CD1c-positive myeloid dendritic cell (primary cell): ENCODE measurements around the gene BTBD19.
"Not testable (repeated sequence)": the region's sequence is repeated elsewhere in the genome, so short reads cannot be mapped to it uniquely, and the experiment has no call there.

Source experiments
- DNase-seq: peaks from one replicate; pipeline ENCODE4 v3.0.0-alpha.2; 2016; ENCODE audit errors: extremely low spot score

Gene BTBD19

DNA sequence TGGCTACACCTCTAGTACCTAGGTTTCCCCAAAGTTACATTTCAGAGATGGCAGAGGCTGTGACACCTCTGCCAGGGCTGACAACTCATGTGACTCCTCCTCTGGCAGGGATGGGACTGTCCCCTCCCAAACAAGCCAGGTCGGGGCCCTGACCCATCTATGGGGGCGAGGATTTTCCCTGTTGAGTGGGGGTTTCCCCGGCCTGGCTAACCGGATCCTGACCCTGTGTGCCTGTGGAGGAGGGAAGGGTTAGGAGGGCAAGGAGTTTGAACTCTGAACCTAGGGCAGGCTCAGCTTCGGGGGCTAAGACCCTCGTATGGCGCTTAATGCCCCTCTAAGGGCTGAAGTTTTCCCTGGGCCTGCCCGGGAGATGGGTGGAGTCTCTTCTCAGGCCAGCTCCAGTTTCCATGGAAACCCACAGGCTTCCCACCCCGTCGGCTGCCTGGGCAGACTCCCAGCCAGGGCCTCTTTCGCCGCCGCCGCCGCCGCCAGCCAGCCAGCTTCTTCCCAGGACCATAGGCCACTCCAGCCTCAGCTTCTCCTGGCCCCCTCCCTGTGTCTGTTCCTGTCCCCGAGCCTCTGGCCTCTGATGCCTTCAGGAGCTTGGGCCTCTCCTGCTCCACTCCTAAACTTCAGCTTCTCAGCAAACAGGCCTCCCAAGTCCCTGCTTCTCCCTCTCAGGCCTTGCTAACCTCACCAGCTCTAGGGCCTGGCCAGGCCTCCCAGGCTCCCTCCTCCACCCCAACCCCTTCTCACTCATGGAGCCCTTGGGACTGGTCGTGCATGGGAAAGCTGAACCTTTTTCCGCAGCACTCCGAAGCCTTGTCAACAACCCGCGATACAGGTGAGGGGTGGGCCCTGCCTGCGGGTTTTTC, at the start of gene BTBD19:
TSS of gene BTBD19 (plus strand) at position 461 of the 875 bp plus-strand sequence. CDS start at position 759, 298 bp downstream.
- no peak for DNase-seq

DNA sequence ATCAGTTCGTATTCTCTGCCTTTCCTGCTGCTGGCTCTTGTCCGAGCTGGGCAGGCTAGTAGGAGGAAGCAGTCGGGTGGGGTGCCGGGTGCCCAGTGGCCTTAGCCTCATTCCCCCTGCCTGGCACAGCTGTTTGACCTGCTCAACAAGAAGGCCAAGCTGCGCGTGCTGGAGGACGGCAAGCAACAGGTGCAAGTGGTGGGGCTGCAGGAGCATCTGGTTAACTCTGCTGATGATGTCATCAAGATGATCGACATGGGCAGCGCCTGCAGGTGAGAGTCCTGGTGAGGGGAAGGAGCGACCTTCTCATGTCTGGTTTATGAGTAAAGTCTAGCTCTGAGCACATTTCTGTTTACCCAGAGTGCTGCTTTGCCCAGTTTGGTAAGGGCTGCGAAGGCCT, 49.2 kb upstream of the BTBD19 start:
- no peak for DNase-seq

- no peak for DNase-seq
These were observed 47.4 kb upstream of the BTBD19 start for GRCh38 chr1:44760876-44761275.

DNA sequence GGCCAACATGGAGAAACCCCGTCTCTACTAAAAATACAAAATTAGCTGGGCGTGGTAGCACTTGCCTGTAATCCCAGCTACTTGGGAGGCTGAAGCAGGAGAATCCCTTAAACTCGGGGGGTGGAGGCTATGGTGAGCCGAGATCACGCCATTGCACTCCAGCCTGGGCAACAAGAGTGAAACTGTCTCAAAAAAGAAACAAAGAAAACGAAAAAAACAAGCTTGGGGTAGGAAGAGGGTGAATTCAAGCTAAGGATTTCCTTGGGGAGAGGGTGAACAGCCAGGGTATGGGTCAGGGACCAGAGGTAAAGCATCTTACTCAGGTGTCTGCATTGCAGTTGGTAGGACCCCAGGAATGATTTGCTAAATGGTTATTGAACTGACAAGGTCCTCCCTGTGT, 41.9 kb upstream of the BTBD19 start:
- DNase-seq = not testable (repeated sequence)

- DNase-seq = peak; percentile 96
These were observed 33.0 kb upstream of the BTBD19 start, which contains the start of gene RPS8 for GRCh38 chr1:44775078-44775929. RPS8 (plus strand) TSS chr1:44775540; CDS start chr1:44775597, 57 bp downstream.

GRCh38 chr1:44775930-44776729, 32.2 kb upstream of the BTBD19 start:
- peak; percentile 35 for DNase-seq

DNA sequence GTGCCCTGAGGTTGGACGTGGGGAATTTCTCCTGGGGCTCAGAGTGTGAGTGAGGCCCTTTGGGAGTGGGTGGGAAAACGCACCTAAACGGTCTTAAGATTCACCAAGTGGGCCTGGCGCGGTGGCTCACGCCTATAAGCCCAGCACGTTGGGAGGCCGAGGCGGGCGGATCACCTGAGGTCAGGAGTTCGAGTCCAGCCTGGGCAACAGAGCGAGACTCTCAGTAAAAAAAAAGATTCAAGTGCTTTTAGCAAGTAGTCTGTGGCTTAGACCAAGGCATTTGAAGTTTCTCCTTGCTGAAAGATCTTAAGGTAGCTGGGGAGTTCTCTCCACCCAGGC, 31.6 kb upstream of the BTBD19 start:
- DNase-seq = no peak

DNA sequence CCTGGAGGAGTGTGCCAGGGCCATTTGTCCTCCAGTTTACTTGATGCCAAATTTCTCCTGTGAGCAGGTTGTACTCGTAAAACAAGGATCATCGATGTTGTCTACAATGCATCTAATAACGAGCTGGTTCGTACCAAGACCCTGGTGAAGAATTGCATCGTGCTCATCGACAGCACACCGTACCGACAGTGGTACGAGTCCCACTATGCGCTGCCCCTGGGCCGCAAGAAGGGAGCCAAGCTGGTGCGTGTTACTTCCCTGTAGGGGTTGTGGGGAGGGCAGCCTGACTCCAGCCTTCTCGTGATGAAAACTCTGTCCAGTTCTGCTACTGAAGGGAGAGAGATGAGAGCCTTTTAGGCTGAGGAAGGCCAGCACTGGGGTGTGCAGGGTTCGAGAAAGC, 30.8 kb upstream of the BTBD19 start:
- DNase-seq = peak; percentile 35

- DNase-seq = peak; percentile 88
These were observed 30.2 kb upstream of the BTBD19 start for GRCh38 chr1:44777969-44778635.

GRCh38 chr1:44778705-44779576, 29.4 kb upstream of the BTBD19 start:
- no peak for DNase-seq

DNA sequence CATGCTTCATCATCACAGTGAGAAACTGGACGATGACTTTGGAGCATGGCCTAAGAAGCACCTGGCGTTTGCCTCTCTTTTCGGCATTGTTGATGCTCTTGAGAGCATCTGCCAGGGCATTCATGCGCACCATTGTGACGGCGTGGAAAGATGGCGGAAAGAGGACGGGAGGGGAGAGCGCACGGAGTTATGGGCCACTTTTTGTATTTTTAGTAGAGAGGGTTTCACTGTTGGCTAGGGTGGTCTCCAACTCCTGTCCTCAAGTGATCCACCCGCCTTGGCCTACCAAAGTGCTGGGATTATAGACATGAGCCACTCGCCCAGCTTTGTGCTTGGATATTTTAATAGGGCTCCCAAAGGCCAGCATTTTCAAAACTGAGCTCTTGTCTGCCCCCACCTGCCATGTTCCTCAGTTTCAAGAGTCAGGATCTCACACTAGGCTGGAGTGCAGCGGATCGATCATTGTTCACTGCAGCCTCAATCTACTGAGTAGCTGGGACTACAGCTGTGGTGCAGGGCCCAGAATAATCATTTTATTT, 27.7 kb upstream of the BTBD19 start:
- no peak for DNase-seq

DNA sequence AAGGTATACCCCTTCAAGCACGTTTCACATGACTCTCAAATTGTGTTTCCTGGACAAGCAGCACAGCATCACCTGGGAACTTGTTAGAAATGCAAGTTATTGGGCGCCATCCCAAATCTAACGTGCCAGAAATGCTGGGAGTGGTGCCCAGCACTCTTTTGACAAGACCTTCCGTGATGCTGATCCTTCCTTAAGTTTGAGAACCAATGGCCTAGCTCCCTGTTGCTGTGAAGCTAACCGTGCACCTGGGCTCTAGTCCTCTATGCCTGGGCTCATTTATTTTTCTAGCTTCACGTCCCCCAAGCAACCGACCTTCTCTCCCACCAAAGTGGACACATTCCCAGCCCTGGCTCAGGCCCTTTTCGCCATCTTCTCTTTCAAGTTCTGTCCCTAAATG, 24.6 kb upstream of the BTBD19 start:
- DNase-seq = no peak

- no peak for DNase-seq
These were observed 24.0 kb upstream of the BTBD19 start for GRCh38 chr1:44784094-44785028.

GRCh38 chr1:44785029-44785380, 23.3 kb upstream of the BTBD19 start:
- no peak for DNase-seq

GRCh38 chr1:44785501-44786137, 22.7 kb upstream of the BTBD19 start:
- no peak for DNase-seq

DNA sequence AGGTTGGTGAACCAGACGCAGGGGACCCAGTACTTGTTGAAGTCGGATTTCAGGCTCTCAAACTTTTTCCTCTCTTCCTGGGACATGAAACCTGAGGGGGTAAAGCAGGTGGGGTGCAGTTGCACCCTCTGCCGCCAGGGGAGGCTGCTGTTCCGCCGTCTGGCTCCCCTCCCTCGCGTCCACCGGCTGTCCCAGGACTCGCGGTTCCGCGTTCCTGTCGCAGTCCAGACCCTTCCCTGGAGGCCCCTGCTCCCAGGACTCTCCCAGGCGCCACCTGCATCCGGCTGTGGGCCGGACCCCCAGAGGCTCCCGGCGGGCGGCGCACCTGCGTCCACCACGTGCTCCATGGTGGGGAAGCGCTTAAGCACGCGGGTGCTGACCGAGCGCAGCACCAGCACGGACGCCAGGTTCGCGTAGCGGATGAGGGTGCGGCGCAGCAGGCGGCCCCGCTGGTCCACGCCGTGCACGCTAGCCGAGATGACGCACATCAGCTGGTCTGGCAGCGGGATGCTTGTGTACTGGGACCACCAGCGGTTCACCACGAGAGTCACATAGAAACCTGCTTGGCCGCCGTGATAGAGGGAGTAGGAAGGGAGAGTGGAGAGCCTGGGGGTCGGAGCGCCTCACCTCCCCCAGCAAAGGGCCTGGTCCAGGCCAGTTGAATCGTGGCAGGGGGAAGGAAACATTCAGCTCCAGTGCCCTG, 22.0 kb upstream of the BTBD19 start:
- DNase-seq = peak; percentile 81

GRCh38 chr1:44786841-44787426, 21.4 kb upstream of the BTBD19 start:
- no peak for DNase-seq

DNA sequence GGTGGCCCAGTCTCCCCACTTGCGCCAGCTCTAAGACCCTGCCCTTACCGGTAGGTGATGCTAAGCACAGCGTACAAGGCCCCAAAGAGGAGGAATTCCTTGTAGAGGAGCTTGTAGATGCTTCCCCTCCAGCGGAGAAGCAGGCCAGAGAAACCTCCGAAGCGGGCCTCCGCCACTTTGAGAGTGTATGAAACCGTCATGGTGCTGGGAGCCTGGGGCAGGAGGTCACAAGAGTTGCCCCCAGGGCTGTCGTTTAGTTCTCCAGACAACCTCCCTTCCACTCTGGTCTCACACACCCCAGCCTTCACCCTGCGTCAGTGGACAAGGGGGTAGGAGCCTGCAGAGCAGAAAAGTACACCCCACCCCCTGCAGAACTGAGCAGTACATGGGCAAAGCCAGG, 20.8 kb upstream of the BTBD19 start:
- no peak for DNase-seq
